GM12872 (cell line): ENCODE results near the gene MBOAT2.

Experiments used
- CTCF ChIP-seq: IDR thresholded peaks from 3 replicates; pipeline ENCODE4 v1.5.1; 2011; ENCODE audit warnings: low read depth, mild to moderate bottlenecking, low read length, moderate library complexity; ENCODE audit not compliant: insufficient read depth

The MBOAT2 gene

GRCh38 chr2:8861797-8862196, 141.7 kb downstream of the MBOAT2 start:
- no peak for TF ChIP-seq CTCF

- TF ChIP-seq CTCF = no peak
Observed at GRCh38 chr2:8860239-8860638, 143.2 kb downstream of the MBOAT2 start.

- TF ChIP-seq CTCF = no peak
Observed at GRCh38 chr2:8858910-8859309, 144.6 kb downstream of the MBOAT2 start.

GRCh38 chr2:8858264-8858663, 145.2 kb downstream of the MBOAT2 start:
- TF ChIP-seq CTCF = no peak

GRCh38 chr2:8857709-8858108, 145.8 kb downstream of the MBOAT2 start:
- TF ChIP-seq CTCF = no peak

GRCh38 chr2:8856176-8856575, 147.3 kb downstream of the MBOAT2 start:
- no peak for TF ChIP-seq CTCF

GRCh38 chr2:8855010-8855409, 148.5 kb downstream of the MBOAT2 start:
- no peak for TF ChIP-seq CTCF

- no peak for TF ChIP-seq CTCF
Observed at GRCh38 chr2:8853426-8853825, 150.1 kb downstream of the MBOAT2 start.
